H9 (cell line): ENCODE measurements around the gene CD2AP. TPM values are rescaled to one million over a fixed set of nuclear protein-coding genes. Genes with fewer than 3 reads are reported as not detected.

Experiments
- DNase-seq: peaks from one replicate; pipeline ENCODE4 v3.0.0-alpha.2; 2017
- H2AFZ ChIP-seq: one replicate; pipeline ENCODE4 v1.6.1; 2013; ENCODE audit warnings: mild to moderate bottlenecking, low read length, control low read depth, moderate library complexity
- H2AK5ac ChIP-seq: 2 replicates; pipeline ENCODE4 v1.6.1; 2013; ENCODE audit warnings: low read length, control low read depth, mixed read lengths; ENCODE audit not compliant: insufficient read length
- H2BK120ac ChIP-seq: one replicate; pipeline ENCODE4 v1.6.1; 2013; ENCODE audit warnings: low read depth, mild to moderate bottlenecking, low read length, control low read depth, inconsistent platforms; ENCODE audit not compliant: poor library complexity, severe bottlenecking
- H2BK12ac ChIP-seq: 2 replicates; pipeline ENCODE4 v1.6.1; 2013; ENCODE audit warnings: low read length, control low read depth, mixed read lengths, low read depth; ENCODE audit not compliant: insufficient read length
- H2BK15ac ChIP-seq: 2 replicates; pipeline ENCODE4 v1.6.1; 2013; ENCODE audit warnings: low read depth, low read length, control low read depth
- H2BK20ac ChIP-seq: one replicate; pipeline ENCODE4 v1.6.1; 2013; ENCODE audit warnings: low read depth, mild to moderate bottlenecking, low read length, control low read depth, inconsistent platforms; ENCODE audit not compliant: poor library complexity, severe bottlenecking
- H2BK5ac ChIP-seq: 2 replicates; pipeline ENCODE4 v1.6.1; 2013; ENCODE audit warnings: low read length, control low read depth, mixed read lengths; ENCODE audit not compliant: insufficient read length
- H3K14ac ChIP-seq: 2 replicates; pipeline ENCODE4 v1.6.1; 2013; ENCODE audit warnings: low read length, control low read depth; ENCODE audit not compliant: insufficient read depth
- H3K18ac ChIP-seq: 2 replicates; pipeline ENCODE4 v1.6.1; 2013; ENCODE audit warnings: low read depth, mild to moderate bottlenecking, mixed read lengths, low read length, control low read depth; ENCODE audit not compliant: insufficient read length
- H3K23ac ChIP-seq: 2 replicates; pipeline ENCODE4 v1.6.1; 2013; ENCODE audit warnings: low read length, control low read depth, mixed read lengths, low read depth; ENCODE audit not compliant: insufficient read length
- H3K23me2 ChIP-seq: 2 replicates; pipeline ENCODE4 v1.6.1; 2013; ENCODE audit warnings: low read depth, mild to moderate bottlenecking, mixed read lengths, low read length, control low read depth; ENCODE audit not compliant: insufficient read length, poor library complexity, severe bottlenecking
- H3K27ac ChIP-seq: 2 replicates; pipeline ENCODE4 v1.5.1; 2013; ENCODE audit warnings: low read length, control low read depth, mixed read lengths, low read depth; ENCODE audit not compliant: insufficient read length
- H3K27me3 ChIP-seq: 2 replicates; pipeline ENCODE4 v1.6.1; 2013; ENCODE audit warnings: low read length, control low read depth, inconsistent platforms; ENCODE audit not compliant: insufficient read depth
- H3K4ac ChIP-seq: 2 replicates; pipeline ENCODE4 v1.6.1; 2013; ENCODE audit warnings: low read depth, mild to moderate bottlenecking, control low read depth, inconsistent platforms, low read length, moderate library complexity
- H3K4me1 ChIP-seq: 2 replicates; pipeline ENCODE4 v1.6.1; 2013; ENCODE audit warnings: low read length, control low read depth, inconsistent platforms; ENCODE audit not compliant: insufficient read depth
- H3K4me2 ChIP-seq: 2 replicates; pipeline ENCODE4 v1.6.1; 2013; ENCODE audit warnings: low read length, control low read depth, mixed read lengths; ENCODE audit not compliant: insufficient read length, insufficient read depth
- H3K56ac ChIP-seq: 2 replicates; pipeline ENCODE4 v1.6.1; 2013; ENCODE audit warnings: low read depth, mild to moderate bottlenecking, mixed read lengths, low read length, control low read depth; ENCODE audit not compliant: insufficient read length
- H3K79me1 ChIP-seq: 2 replicates; pipeline ENCODE4 v1.6.1; 2013; ENCODE audit warnings: low read depth, mild to moderate bottlenecking, moderate library complexity, low read length, control low read depth, inconsistent platforms; ENCODE audit not compliant: insufficient read depth, poor library complexity, severe bottlenecking
- H3K79me2 ChIP-seq: 2 replicates; pipeline ENCODE4 v1.6.1; 2013; ENCODE audit warnings: low read length, control low read depth, inconsistent platforms; ENCODE audit not compliant: insufficient read depth
- H3K9ac ChIP-seq: 2 replicates; pipeline ENCODE4 v1.6.1; 2013; ENCODE audit warnings: low read length, control low read depth, mixed read lengths; ENCODE audit not compliant: insufficient read length; ENCODE audit errors: extremely low read depth
- H3K9me3 ChIP-seq: one replicate; pipeline ENCODE4 v1.6.1; 2013; ENCODE audit warnings: low read depth, low read length, inconsistent platforms; ENCODE audit not compliant: control insufficient read depth
- H3T11ph ChIP-seq: one replicate; pipeline ENCODE4 v1.6.1; 2013; ENCODE audit warnings: mild to moderate bottlenecking, low read length, control low read depth, inconsistent platforms
- H4K20me1 ChIP-seq: one replicate; pipeline ENCODE4 v1.6.1; 2013; ENCODE audit not compliant: control insufficient read depth, insufficient read length, insufficient read depth
- H4K5ac ChIP-seq: 2 replicates; pipeline ENCODE4 v1.6.1; 2013; ENCODE audit warnings: low read depth, mild to moderate bottlenecking, mixed read lengths, low read length, control low read depth; ENCODE audit not compliant: insufficient read length
- H4K8ac ChIP-seq: replicated peaks from 2 replicates; pipeline ENCODE4 v1.6.1; 2013; ENCODE audit warnings: low read length, control low read depth, mixed read lengths, low read depth; ENCODE audit not compliant: insufficient read length
- H4K91ac ChIP-seq: 2 replicates; pipeline ENCODE4 v1.6.1; 2013; ENCODE audit warnings: low read depth, mild to moderate bottlenecking, moderate library complexity, mixed read lengths, low read length, control low read depth; ENCODE audit not compliant: insufficient read length
- H3K27ac Mint-ChIP-seq, 3 experiments: 2 replicates in 2 of 3; 3 replicates in 1 of 3; pipeline ENCODE4 v1.8.0; 2020 to 2021; ENCODE audit warnings: mixed read lengths in 3 of 3, mild to moderate bottlenecking in 1 of 3, moderate library complexity in 1 of 3
- H3K27me3 Mint-ChIP-seq: 2 replicates; pipeline ENCODE4 v1.8.0; 2021; ENCODE audit warnings: low read depth, mild to moderate bottlenecking, moderate library complexity, mixed read lengths
- H3K36me3 Mint-ChIP-seq, 3 experiments: 2 replicates in 2 of 3; 3 replicates in 1 of 3; pipeline ENCODE4 v1.8.0; 2020 to 2021; ENCODE audit warnings: low read depth in 3 of 3, mixed read lengths in 3 of 3; ENCODE audit not compliant: insufficient read depth in 1 of 3
- H3K4me1 Mint-ChIP-seq, 2 experiments: 2 replicates each; pipeline ENCODE4 v1.8.0; 2020; ENCODE audit warnings: mixed read lengths in 2 of 2
- H3K4me3 Mint-ChIP-seq, 2 experiments: 2 replicates in 1 of 2; 3 replicates in 1 of 2; pipeline ENCODE4 v1.8.0; 2020 to 2021; ENCODE audit warnings: mild to moderate bottlenecking in 2 of 2, mixed read lengths in 2 of 2, moderate library complexity in 1 of 2
- H3K9me3 Mint-ChIP-seq, 2 experiments: 2 replicates in 1 of 2; 3 replicates in 1 of 2; pipeline ENCODE4 v1.8.0; 2020; ENCODE audit warnings: mild to moderate bottlenecking in 2 of 2, mixed read lengths in 2 of 2, moderate library complexity in 1 of 2
- WGBS: extraction: QIAGEN DNeasy Blood & Tissue Kit; methylation state at CpG from one replicate; pipeline ENCODE4 v1.1.7; 2013; ENCODE audit warnings: missing lambda C conversion rate, low lambda C conversion rate, mixed read lengths; ENCODE audit not compliant: insufficient read length; ENCODE audit errors: extremely low coverage; 5-methylcytosine and 5-hydroxymethylcytosine counted together
- total RNA-seq: library from RNA; stranded (reverse); gene quantifications from 2 replicates; pipeline ENCODE4 v1.2.1, GENCODE V29; 2021
- TF ChIP-seq, protein P1 (sequence below): fragments of 200-600 bp; sonication (generic); conservative IDR thresholded peaks from 3 replicates; pipeline ENCODE4 v1.8.0; 2021; ENCODE audit warnings: antibody characterized with exemption, mild to moderate bottlenecking

Gene CD2AP
- total RNA-seq, 1 experiment from 2014 or later, result 50.1 TPM

DNA sequence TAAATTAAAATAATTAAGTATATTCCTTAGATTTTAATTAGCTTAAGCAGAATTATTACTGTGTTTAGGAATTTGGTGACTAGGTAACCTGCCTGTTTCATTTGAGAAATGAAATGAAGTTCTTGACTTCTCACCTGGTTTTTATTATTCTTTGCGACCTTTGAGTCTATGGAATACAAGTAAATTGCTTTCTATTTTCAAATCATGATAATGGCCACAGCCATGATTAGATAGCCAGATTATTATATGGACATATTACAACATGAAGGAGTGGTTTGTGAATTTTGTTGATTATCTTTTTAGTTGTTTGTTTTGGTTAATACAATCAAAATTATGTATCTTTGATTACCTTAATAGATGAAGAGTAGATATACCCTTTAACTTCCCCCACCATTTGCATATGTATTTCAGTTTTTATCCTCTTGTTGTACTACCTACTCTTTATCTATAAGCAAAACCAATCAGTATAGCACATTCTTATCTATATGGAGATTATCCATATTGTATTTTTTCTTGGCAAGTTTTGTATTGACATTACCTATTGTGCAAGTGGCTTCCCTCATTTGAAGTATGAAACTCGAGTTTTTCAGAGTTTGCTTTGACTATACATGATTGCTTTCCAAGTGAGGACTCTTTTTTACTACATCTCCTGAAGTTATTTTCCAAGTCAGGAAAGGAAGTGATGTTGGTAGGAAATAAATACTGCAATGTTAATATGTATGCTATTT is 47.9 kb downstream of the CD2AP start:
- Histone ChIP-seq H2BK15ac (no peak overlapping the region), H3K27ac (no peak overlapping the region), H3K9ac (no peak overlapping the region), H2BK120ac (no peak overlapping the region), H3K9me3 (no peaks in the 10 kb centered on the region), H2BK20ac (no peak overlapping the region), H3K4ac (no peak overlapping the region), H2BK5ac (no peak overlapping the region), H3K79me1 (peaks cover 4% of the 10 kb centered on the region), H3K79me2 (peaks cover 15% of the 10 kb centered on the region; the same call in 1 of the 2 replicates), H2AK5ac (no peak overlapping the region), H4K20me1 (no peaks in the 10 kb centered on the region), H3K23me2 (no peaks in the 10 kb centered on the region), H3K4me1 (no peaks in the 10 kb centered on the region), H3K27me3 (no peaks in the 10 kb centered on the region), H2AFZ (no peak overlapping the region), H3K56ac (no peak overlapping the region), H2BK12ac (no peak overlapping the region), H4K5ac (no peak overlapping the region), H3K4me2 (no peak overlapping the region), H4K8ac (no peak overlapping the region), H3T11ph (no peak overlapping the region), H3K18ac (no peak overlapping the region), H3K14ac (no peak overlapping the region), H4K91ac (no peak overlapping the region), H3K23ac (no peak overlapping the region)
- H3K4me1 Mint-ChIP-seq, result peaks cover 3 to 16% of the 10 kb centered on the region in 2 experiments; a peak in 2 of 4 replicates
- no CpG with 5 or more reads among the region's 2 CpGs for WGBS
- H3K9me3 Mint-ChIP-seq, result peaks cover 4 to 5% of the 10 kb centered on the region in 2 experiments; a peak in 3 of 5 replicates
- DNase-seq, result no peak
- no peaks in the 10 kb centered on the region for H3K27me3 Mint-ChIP-seq
- H3K36me3 Mint-ChIP-seq, result peaks cover 12 to 26% (median 25%) of the 10 kb centered on the region in 3 experiments
- TF ChIP-seq, protein P1, sequence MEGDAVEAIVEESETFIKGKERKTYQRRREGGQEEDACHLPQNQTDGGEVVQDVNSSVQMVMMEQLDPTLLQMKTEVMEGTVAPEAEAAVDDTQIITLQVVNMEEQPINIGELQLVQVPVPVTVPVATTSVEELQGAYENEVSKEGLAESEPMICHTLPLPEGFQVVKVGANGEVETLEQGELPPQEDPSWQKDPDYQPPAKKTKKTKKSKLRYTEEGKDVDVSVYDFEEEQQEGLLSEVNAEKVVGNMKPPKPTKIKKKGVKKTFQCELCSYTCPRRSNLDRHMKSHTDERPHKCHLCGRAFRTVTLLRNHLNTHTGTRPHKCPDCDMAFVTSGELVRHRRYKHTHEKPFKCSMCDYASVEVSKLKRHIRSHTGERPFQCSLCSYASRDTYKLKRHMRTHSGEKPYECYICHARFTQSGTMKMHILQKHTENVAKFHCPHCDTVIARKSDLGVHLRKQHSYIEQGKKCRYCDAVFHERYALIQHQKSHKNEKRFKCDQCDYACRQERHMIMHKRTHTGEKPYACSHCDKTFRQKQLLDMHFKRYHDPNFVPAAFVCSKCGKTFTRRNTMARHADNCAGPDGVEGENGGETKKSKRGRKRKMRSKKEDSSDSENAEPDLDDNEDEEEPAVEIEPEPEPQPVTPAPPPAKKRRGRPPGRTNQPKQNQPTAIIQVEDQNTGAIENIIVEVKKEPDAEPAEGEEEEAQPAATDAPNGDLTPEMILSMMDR, result no peak
- H3K4me3 Mint-ChIP-seq, result no peak overlapping the region
- no peak overlapping the region for H3K27ac Mint-ChIP-seq
